HG03060 (cell line): ENCODE data around the gene ZNF296.
"Not testable (repeated sequence)": the region's sequence is repeated elsewhere in the genome, so short reads cannot be mapped to it uniquely, and the experiment has no call there.

Experiments used
- ATAC-seq: cut with Tn5 transposase; IDR thresholded peaks from one replicate; pipeline ENCODE4 v1.9.1; 2021; ENCODE audit warnings: low read depth, moderate number of reproducible peaks; ENCODE audit not compliant: unreplicated experiment

ZNF296 gene

GRCh38 chr19:45076029-45076850 is at the start of gene ZNF296:
ZNF296 (minus strand) TSS chr19:45076478; CDS start chr19:45076373, 105 bp downstream.
- ATAC-seq = no peak

GRCh38 chr19:45125360-45125759 is 49.1 kb upstream of the ZNF296 start:
- no peak for ATAC-seq

- ATAC-seq = no peak
Observed at GRCh38 chr19:45124021-45124420, 47.7 kb upstream of the ZNF296 start.

- ATAC-seq = no peak
Observed at GRCh38 chr19:45123440-45123850, 47.2 kb upstream of the ZNF296 start.

- no peak for ATAC-seq
Observed at GRCh38 chr19:45122832-45123231, 46.6 kb upstream of the ZNF296 start.

- ATAC-seq = no peak
Observed at GRCh38 chr19:45121827-45122345, 45.6 kb upstream of the ZNF296 start.

- ATAC-seq = no peak
Observed at GRCh38 chr19:45119582-45119981, 43.3 kb upstream of the ZNF296 start.

GRCh38 chr19:45118591-45119355 is 42.5 kb upstream of the ZNF296 start:
- not testable (repeated sequence) for ATAC-seq

- no peak for ATAC-seq
Observed at GRCh38 chr19:45118106-45118505, 41.8 kb upstream of the ZNF296 start.

GRCh38 chr19:45117671-45118070 is 41.4 kb upstream of the ZNF296 start:
- ATAC-seq = no peak

GRCh38 chr19:45117167-45117594 is 40.9 kb upstream of the ZNF296 start:
- ATAC-seq = no peak

GRCh38 chr19:45115809-45116615 is 39.7 kb upstream of the ZNF296 start:
- ATAC-seq = no peak

GRCh38 chr19:45114116-45114515 is 37.8 kb upstream of the ZNF296 start:
- no peak for ATAC-seq

GRCh38 chr19:45113628-45114027 is 37.4 kb upstream of the ZNF296 start:
- no peak for ATAC-seq

GRCh38 chr19:45112111-45112827 is 36.0 kb upstream of the ZNF296 start:
- ATAC-seq = no peak

GRCh38 chr19:45110851-45111266 is 34.6 kb upstream of the ZNF296 start:
- no peak for ATAC-seq

GRCh38 chr19:45107621-45108150 is 31.4 kb upstream of the ZNF296 start:
- no peak for ATAC-seq

GRCh38 chr19:45106363-45106762 is 30.1 kb upstream of the ZNF296 start:
- not testable (repeated sequence) for ATAC-seq

GRCh38 chr19:45104658-45105349 is 28.5 kb upstream of the ZNF296 start:
- ATAC-seq = no peak
